GM21576 (cell line): ENCODE data around the gene CASKIN2.

Experiments
- ATAC-seq: cut with Tn5 transposase; IDR thresholded peaks from one replicate; pipeline ENCODE4 v1.9.1; 2021; ENCODE audit warnings: mild to moderate bottlenecking, moderate library complexity; ENCODE audit not compliant: unreplicated experiment

Gene CASKIN2

DNA sequence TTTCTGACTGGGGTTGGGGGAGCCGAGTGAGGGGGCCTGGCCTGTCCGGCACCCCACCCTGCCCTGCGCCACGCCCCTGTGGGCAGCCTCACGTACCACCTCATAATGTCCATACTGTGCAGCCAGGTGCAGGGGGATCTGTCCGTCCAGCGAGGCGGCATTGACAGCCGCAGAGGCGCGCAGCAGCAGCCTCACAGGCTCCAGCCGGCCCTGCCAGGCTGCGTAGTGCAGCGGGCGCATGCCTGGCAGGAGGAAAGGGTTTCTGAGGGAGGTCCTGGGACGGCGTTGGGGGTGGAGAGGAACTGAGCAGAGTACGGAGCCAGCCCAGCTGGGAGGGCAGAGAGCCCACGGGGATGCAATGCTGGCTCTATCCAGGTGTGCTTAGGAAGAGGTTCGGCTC, 8.4 kb downstream of the CASKIN2 start:
- ATAC-seq, result no peak

DNA sequence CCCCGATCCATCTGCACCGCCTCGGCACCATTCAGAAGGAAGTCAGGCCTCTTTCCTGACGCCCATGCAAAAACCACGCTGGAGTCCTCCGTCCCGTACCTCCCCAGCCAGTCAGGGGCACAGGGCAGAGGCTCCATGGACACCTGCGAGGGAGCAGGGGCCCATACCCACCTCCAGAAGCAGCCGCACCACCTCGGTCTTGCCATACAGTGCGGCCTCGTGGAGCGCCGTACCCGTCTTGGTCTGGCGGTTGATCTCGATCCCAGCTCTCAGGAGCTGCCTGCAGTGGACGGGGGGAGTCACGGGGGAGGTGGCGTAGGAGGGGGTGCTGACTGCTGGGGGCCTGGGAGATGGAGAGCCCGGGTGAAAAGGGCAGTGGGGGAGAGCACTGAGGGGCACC, 9.2 kb downstream of the CASKIN2 start:
- ATAC-seq, result no peak

DNA sequence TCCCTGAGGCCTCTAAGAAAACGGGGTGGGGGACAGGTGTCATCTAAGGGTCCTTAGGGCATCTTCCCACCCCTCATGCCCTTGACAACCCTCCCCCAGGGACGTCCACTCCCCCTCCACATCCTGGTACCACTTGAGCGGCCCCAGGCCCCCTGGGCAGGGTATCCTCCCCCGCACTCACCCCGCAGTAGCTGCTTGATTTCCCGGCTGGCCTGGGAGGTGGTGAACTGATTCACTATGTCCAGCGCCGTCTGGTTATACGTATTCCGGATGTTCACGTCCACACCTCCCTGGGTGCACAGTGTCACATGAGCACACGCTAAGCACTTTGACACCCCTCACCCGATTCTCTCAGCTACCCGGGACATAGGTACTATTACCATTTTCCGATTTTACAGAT, 9.7 kb downstream of the CASKIN2 start:
- ATAC-seq, result no peak

DNA sequence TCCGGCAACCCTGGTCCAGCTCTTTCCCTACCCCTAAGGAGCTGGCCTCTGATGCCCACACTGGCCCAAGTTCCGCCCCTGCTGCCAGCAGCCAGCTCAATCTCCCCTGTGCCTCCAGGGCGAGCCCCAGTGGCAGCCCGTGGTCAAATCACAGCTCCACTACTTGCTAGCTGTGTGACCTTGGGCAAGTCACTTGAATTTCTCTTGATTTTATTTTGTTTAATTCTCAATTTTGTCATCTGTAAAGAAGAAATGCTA, 10.3 kb downstream of the CASKIN2 start:
- ATAC-seq, result no peak

DNA sequence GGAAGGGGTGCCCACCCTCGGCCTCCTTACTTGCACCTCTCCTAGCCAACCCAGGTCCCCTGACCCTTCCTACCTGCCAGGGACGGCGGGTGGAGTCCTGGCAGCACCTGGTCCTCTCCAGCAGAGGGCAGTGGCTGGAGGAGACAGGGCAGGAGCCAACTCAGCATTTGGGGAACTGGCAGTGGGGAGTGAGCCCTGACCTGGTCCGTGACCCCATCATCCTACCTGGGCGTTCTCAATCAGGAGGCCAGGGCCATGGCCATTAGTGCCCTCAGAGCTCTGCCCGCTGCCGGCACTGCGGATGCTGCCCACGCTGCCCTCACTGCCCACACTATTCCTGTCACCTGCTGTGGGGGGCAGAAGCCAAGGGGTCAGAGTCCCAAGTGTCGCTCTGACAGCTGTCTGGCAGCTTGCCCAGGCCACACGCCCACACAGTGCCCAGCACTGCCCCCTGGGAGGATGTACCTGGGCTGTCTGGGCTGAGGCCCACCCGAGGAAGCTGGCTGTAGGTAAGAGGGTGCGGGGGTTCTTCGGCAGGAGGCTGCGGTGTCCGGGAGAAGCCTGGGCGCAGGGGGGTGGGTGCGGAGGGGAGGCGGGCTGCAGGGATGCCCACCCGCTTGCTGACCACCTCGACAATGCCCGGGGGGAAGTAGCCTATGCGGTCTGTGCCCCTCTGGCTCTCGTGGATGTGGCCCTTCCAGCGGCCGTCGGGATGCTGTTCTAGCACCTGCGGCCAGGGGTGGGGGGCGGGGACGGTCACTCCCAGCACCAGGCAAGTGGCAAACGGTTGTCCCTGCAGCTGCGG, 10.8 kb downstream of the CASKIN2 start:
- no peak for ATAC-seq

DNA sequence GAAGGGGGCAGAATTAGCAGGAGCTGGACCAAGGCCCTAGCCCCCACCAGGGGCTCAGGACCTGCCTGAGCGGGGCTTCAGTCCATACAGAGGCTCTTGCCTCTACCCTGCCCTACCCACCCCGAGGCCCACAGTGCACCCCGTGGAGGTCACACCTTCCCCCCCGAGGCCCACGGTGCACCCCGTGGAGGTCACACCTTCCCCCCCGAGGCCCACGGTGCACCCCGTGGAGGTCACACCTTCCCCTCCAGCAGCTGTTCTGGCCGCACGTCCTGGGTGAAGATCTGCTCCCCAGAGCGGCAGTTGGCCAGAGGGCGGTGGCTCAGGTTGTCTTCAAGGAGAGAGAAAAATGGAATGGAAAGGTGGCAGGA, 11.4 kb downstream of the CASKIN2 start:
- no peak for ATAC-seq

DNA sequence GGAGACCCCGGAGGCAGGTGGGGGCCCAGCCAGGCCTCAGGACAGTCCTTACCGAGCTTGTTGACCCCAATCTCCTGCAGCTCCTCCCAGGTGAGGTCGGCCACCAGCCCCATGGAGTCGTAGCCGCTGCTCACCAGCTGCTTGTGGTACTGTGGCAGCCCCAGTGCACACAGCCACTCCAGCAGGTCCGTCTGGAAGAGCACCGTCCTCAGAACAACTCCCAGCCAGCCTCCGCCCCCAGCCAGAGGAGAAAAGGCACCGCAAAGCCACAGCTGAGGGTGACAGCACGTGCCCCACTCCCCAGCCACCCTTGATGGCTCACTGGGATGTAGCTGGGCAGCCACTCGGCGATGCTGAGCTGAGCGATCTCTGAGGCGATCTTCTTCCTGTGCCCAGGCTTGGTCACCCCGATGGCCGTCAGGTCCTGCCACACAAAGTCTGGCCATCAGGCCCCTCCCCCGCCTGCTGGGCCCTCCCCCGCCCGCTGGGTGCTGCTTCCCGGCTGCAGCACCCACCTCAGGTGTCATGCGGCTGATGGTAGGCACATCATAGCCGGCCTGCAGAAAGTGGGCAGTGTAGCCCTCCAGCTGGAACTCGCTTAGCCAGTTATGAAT, 11.9 kb downstream of the CASKIN2 start:
- ATAC-seq, result no peak

DNA sequence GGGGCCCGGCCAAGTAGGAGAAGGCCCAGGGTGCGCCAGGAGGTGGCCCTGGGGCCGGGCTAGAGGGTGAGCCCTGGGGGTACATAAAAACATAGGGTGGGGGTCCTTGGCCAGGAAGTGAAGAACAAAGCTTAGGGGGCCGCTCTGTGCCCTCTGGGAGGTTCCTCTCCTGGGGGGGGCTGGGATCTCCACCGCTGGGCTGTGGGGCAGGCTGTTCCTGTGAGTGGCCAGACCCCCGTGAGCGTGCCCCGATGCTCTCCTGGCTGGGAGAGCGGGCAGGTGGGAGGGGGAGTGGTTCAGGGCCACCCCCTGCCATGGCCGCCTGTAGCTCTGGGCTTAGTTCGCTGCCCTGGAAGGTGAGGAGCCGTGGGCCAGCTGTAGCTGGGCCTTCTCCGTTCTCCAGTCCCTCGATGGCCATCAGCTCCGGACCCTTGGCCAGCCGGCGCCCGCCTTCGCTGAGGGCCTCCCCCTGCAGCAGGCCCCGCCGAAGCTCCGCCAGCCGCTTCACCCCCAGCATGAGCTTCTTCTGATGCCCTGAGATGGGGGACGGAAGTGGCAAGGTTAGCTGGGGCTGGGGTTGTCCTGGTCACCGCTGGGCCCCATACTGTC, 12.5 kb downstream of the CASKIN2 start:
- ATAC-seq, result no peak

DNA sequence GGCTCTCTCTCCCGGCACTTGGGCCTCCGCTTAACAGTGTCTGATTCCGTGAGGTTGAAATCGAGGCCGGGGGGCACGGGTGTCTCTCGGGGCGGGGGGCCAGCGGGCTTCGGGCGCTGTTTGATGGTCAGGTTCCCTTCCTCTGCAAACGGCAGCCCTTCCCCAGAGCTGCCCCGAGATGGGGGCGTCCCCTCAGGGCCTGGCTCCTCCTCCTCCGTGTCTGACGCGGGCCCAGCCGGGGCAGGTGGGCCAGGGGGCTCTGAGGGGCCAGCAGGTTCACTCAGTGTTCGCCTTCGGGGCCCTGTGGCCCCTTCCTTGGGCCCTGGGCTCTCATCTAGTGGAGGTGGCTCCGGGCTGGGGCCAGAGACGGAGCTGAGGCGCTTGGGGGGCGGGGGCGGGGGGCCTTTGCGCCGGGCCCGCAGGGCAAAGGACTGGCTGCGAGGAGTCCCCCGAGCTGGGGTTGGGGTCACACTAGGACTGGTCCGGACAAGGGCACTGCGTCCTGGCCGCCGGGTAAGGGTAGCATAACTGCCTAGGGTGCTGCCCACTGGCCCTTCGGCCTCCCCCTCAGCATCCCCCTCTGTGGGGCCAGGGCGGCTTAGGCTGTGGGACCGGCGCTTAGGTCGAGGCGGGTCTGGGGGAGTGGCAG, 13.1 kb downstream of the CASKIN2 start:
- ATAC-seq, result no peak

DNA sequence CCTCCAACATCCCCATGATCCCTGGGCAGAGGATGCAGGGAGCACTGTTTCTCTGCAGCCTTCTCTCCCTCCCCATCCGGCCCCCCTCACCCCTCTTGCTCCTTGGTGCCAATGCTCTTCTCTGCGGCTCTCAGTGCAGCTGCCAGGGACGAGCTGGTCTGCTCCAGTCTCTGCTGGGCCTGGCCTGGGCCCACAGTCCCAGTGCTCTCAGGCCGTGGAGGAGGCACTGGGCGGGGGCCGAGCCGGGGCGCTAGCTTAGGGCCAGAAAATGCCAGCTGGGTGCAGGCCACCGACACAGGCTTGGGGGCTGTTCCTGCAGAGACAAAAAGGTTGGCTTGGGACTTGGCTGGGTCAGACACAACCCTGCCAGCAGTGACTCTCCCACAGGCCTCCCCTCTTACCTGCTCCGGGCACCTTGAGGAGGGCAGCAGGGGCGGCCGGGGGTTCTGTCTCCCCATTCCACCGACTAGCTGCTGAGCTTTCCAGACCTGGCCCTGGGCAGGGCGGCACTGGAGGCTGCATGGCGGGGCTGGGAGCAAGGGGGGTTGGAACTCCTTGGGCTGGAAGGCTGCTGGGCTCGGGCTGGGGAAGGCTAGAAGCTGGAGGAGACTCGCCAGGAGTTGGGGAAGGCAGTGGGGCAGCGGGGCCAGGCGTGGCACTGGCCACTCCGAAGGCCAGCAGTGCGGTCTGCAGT, 13.8 kb downstream of the CASKIN2 start:
- ATAC-seq, result no peak

DNA sequence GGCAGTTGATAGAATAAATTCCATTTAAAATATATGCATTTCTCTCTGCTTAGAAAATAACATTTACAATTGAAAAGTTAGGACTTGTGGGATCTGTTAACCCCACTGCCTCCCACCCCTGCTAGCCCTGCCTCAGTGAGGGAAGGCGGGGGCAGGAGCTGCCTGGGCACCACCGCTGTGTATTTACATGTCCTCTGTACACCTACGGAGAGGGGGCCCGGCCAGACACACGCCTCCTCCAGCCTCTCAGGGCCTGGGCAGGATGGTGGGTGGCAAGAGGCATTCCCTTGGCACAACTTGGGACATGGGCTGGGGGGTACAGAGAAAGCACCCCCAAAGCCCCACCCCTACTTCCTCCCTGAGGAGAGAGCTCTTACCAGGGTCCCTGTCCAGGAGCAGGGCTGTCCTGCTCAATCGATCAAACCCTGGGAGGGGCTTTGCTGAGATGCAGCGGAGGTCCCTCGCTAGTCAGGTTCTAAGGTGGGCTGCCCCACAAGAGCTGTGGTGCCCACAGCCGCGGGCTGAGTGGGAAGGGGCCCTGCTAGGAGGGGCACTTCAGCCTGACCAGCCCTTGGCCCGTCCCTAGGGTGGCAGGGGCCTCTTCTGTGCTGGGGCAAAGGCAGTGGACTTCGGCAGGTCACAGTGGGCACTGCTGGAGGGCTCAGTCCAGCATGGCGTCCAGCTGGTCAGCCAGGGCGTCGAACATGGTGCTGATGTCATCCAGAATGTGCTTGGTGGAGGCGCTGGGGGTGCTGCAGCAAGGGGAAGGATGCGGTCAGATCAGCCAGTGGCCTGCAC, 14.7 kb downstream of the CASKIN2 start:
- no peak for ATAC-seq

DNA sequence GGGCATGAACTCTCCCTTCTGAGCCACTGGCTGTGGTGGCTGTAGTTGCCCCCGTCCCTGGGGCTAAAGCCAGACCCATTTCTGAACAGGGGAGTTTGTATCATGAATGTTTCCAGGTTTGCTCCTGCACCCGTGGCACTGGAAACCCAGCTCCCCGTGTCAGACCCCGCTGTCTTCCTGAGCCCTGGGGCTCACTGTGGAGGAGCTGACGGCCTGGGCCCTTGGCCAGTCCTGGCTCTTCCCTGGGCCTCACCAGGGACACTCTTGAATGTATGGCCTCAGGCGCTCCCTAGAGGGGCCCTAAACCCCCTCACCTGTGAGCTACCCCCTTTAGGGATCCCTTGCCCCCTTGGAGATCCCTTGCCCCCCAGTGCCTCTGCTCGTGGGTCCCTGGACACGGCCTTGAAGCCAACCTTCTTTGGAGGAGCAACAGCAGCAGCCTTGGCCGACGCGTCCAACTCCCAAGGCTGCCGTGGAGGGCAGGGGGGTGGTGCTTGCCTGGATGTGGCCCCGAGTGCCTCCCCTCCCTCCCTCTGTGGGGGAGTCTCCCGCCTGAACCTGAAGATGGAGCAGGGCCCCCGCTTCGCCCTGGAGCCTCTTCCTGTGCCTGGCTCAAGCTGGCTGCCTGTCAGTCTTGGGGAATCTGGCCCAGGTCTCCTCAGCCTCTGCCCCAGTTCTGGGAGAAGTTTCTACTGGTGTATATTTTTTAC, 15.9 kb downstream of the CASKIN2 start:
- no peak for ATAC-seq

DNA sequence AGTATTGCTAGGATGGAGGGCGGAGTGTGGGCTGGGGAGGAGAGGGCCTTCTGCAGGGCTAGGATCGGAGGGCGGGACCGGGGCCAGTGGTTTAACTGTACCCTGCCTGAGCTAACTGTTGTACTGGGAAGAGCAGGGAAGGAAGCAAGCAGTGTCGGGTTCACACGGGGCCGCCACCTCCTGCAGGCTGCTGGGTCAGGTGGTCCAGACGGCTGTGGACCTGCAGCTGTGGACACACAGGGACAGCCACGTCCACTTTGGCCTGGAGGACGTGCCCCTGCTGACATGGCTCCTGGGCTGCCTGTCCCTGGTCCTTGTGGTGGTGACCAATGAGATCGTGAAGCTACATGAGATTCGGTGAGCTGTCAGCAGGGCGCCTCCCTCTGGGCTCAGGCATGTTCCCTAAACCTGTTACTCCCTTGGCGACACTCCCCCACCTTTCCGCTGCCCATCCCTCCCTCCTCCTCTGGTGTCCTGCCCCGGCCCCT, 16.6 kb downstream of the CASKIN2 start:
- ATAC-seq, result no peak

DNA sequence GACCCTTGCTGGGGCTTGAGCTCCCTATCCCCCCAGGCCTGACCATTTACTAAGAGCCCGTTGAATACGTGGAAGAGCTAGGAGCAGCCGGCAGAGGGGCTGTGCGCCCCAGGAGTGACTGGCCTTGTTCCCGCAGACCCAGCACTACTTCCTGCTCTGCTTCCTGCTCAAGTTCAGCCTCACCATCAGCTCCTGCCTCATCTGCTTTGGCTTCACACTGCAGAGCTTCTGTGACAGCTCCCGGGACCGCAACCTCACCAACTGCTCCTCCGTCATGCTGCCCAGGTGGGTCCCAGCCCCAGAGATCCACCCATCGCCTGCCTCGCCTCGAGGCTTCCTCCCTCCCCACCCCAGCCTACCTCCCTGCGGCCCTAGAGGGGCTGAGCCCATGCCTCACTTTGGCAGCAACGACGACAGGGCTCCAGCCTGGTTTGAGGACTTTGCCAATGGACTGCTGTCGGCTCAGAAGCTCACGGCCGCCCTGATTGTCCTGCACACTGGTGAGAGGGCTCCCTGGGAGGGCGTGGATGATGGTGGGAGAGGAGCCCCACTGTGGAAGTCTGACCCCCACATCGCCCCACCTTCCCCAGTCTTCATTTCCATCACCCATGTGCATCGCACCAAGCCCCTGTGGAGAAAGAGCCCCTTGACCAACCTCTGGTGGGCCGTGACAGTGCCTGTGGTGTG, 17.2 kb downstream of the CASKIN2 start:
- no peak for ATAC-seq

DNA sequence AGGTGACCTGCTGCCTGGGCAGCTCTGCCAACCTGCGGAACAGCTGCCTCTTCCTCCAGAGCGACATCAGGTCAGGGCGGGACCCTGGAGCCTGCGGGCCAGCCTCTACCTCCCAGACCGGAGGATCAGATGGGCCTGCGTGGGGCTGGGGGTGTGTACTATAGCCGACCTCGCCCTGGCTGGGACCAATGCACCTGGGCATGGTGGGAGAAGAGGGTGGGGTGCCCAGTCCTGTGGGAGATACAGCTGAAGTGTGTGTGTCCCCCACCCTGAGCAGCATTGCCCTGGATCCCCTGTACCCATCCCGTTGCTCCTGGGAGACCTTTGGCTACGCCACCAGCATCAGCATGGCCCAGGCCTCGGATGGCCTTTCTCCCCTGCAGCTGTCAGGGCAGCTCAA, 19.3 kb downstream of the CASKIN2 start:
- ATAC-seq, result no peak

DNA sequence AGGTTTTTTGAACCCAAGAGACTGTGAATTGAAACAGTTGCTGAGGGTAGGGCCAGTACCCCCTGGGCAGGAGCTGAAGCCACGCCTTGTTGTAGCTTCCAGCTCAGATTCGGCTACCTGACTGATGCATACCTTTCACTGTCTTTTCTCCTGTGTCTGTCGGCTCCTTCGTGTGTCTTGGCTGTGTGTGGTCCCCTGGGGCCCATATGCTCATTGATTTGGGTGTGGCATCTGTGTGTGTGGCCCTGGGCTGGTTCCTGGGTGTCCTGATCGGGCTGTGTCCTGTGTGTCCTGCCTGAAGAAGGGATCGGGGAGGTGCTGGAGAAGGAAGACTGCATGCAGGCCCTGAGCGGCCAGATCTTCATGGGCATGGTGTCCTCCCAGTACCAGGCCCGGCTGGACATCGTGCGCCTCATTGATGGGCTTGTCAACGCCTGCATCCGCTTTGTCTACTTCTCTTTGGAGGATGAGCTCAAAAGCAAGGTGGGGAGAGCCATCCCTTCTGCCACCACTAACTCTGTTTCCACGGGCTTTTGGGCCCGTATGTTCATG, 20.9 kb downstream of the CASKIN2 start:
- no peak for ATAC-seq

DNA sequence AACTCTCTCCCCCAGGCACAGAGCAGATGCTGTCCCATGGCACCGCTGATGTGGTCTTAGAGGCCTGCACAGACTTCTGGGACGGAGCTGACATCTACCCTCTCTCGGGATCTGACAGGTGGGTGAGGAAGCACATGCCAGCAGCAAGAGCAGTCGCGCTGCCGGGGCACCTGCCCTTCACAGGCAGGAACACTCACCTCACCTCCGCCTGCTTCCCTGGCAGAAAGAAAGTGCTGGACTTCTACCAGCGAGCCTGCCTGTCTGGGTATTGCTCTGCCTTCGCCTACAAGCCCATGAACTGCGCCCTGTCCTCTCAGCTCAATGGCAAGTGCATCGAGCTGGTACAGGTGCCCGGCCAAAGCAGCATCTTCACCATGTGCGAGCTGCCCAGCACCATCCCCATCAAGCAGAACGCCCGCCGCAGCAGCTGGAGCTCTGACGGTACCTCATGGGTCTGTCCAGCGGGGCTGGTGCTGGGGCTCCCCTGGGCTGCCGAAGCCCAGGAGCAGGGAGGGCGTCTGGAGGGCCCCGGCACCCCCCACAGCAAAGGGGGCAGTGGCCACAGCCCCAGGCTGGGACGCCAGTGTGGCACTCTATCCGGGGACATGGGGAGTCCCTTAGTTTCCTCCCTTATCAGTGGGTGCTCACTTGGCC, 21.7 kb downstream of the CASKIN2 start:
- no peak for ATAC-seq

DNA sequence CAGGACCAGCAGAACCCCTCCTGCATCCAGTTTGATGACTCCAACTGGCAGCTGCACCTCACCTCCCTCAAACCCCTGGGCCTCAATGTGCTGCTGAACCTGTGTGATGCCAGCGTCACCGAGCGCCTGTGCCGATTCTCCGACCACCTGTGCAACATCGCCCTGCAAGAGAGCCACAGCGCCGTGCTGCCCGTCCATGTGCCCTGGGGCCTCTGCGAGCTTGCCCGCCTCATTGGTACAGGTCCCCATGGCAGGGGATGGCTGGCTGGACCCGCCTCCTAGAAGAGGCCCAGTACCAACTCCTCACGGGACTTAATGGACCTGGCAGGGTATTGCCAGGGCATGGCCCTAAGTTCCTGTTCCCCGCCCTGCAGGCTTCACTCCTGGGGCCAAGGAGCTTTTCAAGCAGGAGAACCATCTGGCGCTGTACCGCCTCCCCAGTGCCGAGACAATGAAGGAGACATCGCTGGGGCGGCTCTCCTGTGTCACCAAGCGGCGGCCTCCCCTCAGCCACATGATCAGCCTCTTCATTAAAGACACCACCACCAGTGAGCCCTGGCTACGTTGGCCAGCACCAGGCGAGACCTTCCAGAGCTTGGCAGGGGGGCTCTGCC, 22.7 kb downstream of the CASKIN2 start:
- no peak for ATAC-seq
